Common myeloid progenitor, CD34-positive (primary cell): ENCODE measurements around the gene IQGAP2.

Source experiments
- CTCF ChIA-PET: fragments of 350-600 bp; sonication (Branson Sonifier 250); formaldehyde crosslinking; loops from one replicate; lab custom pipeline; 2021; ENCODE audit warnings: antibody characterized with exemption; lab: Charles Lee
- POLR2A ChIA-PET: fragments of 350-600 bp; sonication (Branson Sonifier 250); formaldehyde crosslinking; loops from one replicate; lab custom pipeline; 2021; ENCODE audit warnings: antibody characterized with exemption; lab: Charles Lee
- DNase-seq, 3 donors: peaks; one replicate each; pipeline versions ENCODE4 v3.0.0 to v3.0.0-alpha.2; 2013
- H3K27ac ChIP-seq, 2 experiments: 1 replicate in 1 of 2; 2 replicates in 1 of 2; pipeline ENCODE4 v1.7.0; 2013; ENCODE audit warnings: inconsistent platforms in 2 of 2, low read length in 2 of 2, mild to moderate bottlenecking in 2 of 2, low read depth in 1 of 2, moderate library complexity in 1 of 2; ENCODE audit not compliant: severe bottlenecking in 2 of 2, insufficient read depth in 1 of 2, poor library complexity in 1 of 2
- H3K27me3 ChIP-seq, 5 experiments: replicated peaks in 2 of 5; 1 replicate in 3 of 5; 2 replicates in 2 of 5; pipeline versions ENCODE4 v1.6.1 to v1.7.0; 2013; ENCODE audit warnings: low read length in 4 of 5, mild to moderate bottlenecking in 2 of 5, moderate library complexity in 2 of 5, inconsistent platforms in 1 of 5; ENCODE audit not compliant: insufficient read depth in 5 of 5, control insufficient read depth in 4 of 5
- H3K36me3 ChIP-seq, 4 experiments: 1 replicate in 2 of 4; 2 replicates in 2 of 4; pipeline versions ENCODE4 v1.6.1 to v1.7.0; 2013; ENCODE audit warnings: low read length in 3 of 4, control low read depth in 1 of 4, mild to moderate bottlenecking in 1 of 4; ENCODE audit not compliant: control insufficient read depth in 4 of 4, insufficient read depth in 4 of 4
- H3K4me1 ChIP-seq, 4 experiments: 1 replicate in 3 of 4; 2 replicates in 1 of 4; pipeline versions ENCODE4 v1.6.1 to v1.7.1; 2013; ENCODE audit warnings: low read length in 3 of 4, mild to moderate bottlenecking in 3 of 4, control low read depth in 1 of 4, inconsistent platforms in 1 of 4, moderate library complexity in 1 of 4; ENCODE audit not compliant: control insufficient read depth in 4 of 4, insufficient read depth in 4 of 4; ENCODE audit errors: control extremely low read depth in 1 of 4
- H3K4me3 ChIP-seq, 7 experiments: 1 replicate in 4 of 7; 2 replicates in 3 of 7; pipeline versions ENCODE4 v1.5.1 to v1.7.0; 2013; ENCODE audit warnings: mild to moderate bottlenecking in 7 of 7, low read length in 6 of 7, moderate library complexity in 6 of 7, inconsistent platforms in 2 of 7, low read depth in 2 of 7, control low read depth in 1 of 7; ENCODE audit not compliant: insufficient read depth in 4 of 7, control insufficient read depth in 1 of 7; ENCODE audit errors: extremely low read depth in 1 of 7
- H3K9me3 ChIP-seq, 5 experiments: 1 replicate in 4 of 5; 2 replicates in 1 of 5; pipeline versions ENCODE4 v1.6.1 to v1.7.1; 2013; ENCODE audit warnings: low read length in 4 of 5, mild to moderate bottlenecking in 2 of 5, inconsistent platforms in 1 of 5, low read depth in 1 of 5, moderate library complexity in 1 of 5; ENCODE audit not compliant: control insufficient read depth in 4 of 5, insufficient read depth in 2 of 5; ENCODE audit errors: control extremely low read depth in 1 of 5
- WGBS: methylation state at CpG from one replicate; pipeline ENCODE4 v1.1.5; 2013; ENCODE audit not compliant: insufficient coverage; 5-methylcytosine and 5-hydroxymethylcytosine counted together

IQGAP2 gene

GRCh38 chr5:76494201-76494600, 91.1 kb downstream of the IQGAP2 start:
- H3K4me1 ChIP-seq = peaks cover 0 to 37% (median 9%) of the 10 kb centered on the region in 4 experiments
- H3K4me3 ChIP-seq = no peak overlapping the region
- H3K9me3 ChIP-seq = no peaks in the 10 kb centered on the region
- peaks cover 2 to 16% (median 6%) of the 10 kb centered on the region in 4 experiments for H3K36me3 ChIP-seq
- no peak for DNase-seq
- no peak overlapping the region for H3K27ac ChIP-seq
- no peaks in the 10 kb centered on the region for H3K27me3 ChIP-seq
- WGBS = 100% methylated on average over 2 of the region's 4 CpGs
- ChIA-PET POLR2A (no interaction called here), CTCF (interaction anchor here (2.5 kb wide), 1 partner anchor 11 kb away, joined by 12 read pairs; no protein-coding TSS in a partner anchor)

- H3K27me3 ChIP-seq = no peaks in the 10 kb centered on the region
- DNase-seq = no peak
- H3K4me3 ChIP-seq = no peak overlapping the region
- no CpG with 5 or more reads among the region's 4 CpGs for WGBS
- CTCF ChIA-PET = interaction anchor here (0.9 to 2.5 kb wide), 6 partner anchors 9 to 47 kb away, joined by 3 to 13 read pairs (median 6); no protein-coding TSS in a partner anchor
- no peaks in the 10 kb centered on the region for H3K9me3 ChIP-seq
- POLR2A ChIA-PET = interaction anchor here (0.6 to 1.2 kb wide), 2 partner anchors 8 to 43 kb away, joined by 3 to 5 read pairs; no protein-coding TSS in a partner anchor
- no peak overlapping the region for H3K27ac ChIP-seq
- peaks cover 2 to 12% (median 6%) of the 10 kb centered on the region in 4 experiments for H3K36me3 ChIP-seq
- peaks cover 0 to 28% (median 9%) of the 10 kb centered on the region in 4 experiments for H3K4me1 ChIP-seq
These were observed 92.8 kb downstream of the IQGAP2 start for GRCh38 chr5:76495870-76496269.

- H3K9me3 ChIP-seq = no peaks in the 10 kb centered on the region
- no peaks in the 10 kb centered on the region for H3K27me3 ChIP-seq
- DNase-seq = no peak
- 100% methylated on average over 1 of the region's 4 CpGs for WGBS
- H3K27ac ChIP-seq = no peak overlapping the region
- CTCF ChIA-PET = interaction anchor here (1.0 to 2.3 kb wide), 5 partner anchors 13 to 81 kb away, joined by 3 to 13 read pairs (median 4); no protein-coding TSS in a partner anchor
- H3K4me3 ChIP-seq = no peak overlapping the region
- peaks cover 0 to 23% (median 9%) of the 10 kb centered on the region in 4 experiments for H3K4me1 ChIP-seq
- POLR2A ChIA-PET = no interaction called here
- H3K36me3 ChIP-seq = peaks cover 2 to 8% (median 6%) of the 10 kb centered on the region in 4 experiments
These were observed 94.0 kb downstream of the IQGAP2 start for GRCh38 chr5:76497065-76497460.

DNA sequence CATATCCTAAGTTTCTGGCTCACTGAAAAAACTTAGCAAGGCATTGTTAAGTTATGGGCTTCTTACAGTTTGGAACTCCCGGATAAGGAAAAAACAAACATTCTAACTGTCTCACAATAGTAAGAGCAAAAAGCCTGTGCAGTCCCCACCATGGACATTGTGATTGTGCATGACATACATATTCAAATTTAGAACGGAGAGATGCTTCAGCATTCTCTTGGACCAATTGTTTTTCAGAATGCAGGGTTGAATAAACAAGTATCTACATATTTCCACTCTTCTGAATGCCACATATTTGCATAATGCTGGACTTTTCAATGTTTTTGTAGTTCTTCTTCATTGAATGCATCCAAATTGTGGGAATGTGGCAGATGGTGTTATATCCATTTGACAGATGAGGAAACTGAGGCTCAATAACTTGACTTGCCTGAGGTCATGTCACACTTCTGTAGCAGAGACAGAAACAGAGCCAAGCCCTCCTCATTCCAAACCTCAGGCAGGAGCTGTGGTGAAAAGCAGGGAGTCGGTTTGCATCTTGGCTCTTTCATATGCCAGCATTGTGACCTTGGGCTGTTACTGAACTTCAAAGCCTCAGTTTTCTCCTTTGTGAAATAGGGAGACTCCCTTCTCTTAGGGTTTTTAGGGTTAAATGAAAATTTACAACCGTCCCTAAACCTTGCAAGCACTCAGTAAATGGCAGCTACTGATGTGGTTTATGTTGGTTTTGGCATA, 95.1 kb downstream of the IQGAP2 start:
- Histone ChIP-seq H3K27ac (no peak overlapping the region), H3K9me3 (no peaks in the 10 kb centered on the region), H3K27me3 (no peaks in the 10 kb centered on the region), H3K4me3 (no peak overlapping the region), H3K36me3 (peaks cover 2 to 7% (median 5%) of the 10 kb centered on the region in 4 experiments), H3K4me1 (peaks cover 0 to 23% (median 9%) of the 10 kb centered on the region in 4 experiments)
- 100% methylated on average over 3 of the region's 4 CpGs for WGBS
- ChIA-PET CTCF (interaction anchor here (1.0 to 2.3 kb wide), 4 partner anchors 13 to 82 kb away, joined by 4 to 13 read pairs (median 5); no protein-coding TSS in a partner anchor), POLR2A (no interaction called here)
- no peak for DNase-seq

DNA sequence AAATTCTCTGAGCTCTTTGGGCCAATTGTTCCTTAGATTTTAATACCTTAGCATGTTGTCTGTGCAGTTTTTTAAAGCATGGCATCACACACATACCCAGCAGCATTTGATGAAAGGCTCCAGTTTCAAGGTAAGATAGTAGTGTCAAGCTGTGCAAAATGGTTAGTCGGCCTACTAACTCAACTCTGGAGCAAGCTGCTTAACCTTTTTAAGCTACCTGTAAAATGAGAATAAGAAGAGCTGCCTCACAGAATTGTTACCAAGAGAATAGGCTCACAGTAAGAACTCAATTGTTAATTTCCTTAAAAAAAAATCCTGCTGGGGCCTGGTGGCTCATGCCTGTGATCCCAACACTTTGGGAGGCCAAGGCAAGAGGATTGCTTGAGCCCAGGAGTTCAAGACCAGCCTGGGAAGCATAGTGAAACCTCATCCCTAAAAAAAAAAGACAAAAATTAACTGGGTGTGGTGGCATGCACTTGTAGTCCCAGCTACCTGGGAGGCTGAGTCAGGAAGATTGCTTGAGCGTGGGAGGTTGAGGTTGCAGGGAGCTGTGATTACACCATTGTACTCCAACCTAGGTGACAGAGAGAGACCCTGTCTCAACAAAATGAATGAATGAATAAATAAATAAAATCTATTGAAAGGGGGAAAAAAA, 96.5 kb downstream of the IQGAP2 start:
- H3K9me3 ChIP-seq = no peaks in the 10 kb centered on the region
- 88% methylated on average over 1 of the region's 2 CpGs for WGBS
- no peak for DNase-seq
- no peak overlapping the region for H3K4me3 ChIP-seq
- no peaks in the 10 kb centered on the region for H3K27me3 ChIP-seq
- peaks cover 2 to 11% (median 4%) of the 10 kb centered on the region in 4 experiments for H3K36me3 ChIP-seq
- peaks cover 0 to 30% (median 10%) of the 10 kb centered on the region in 4 experiments for H3K4me1 ChIP-seq
- POLR2A ChIA-PET = interaction anchor here (0.7 kb wide), 1 partner anchor 70 kb away, joined by 3 read pairs; no protein-coding TSS in a partner anchor
- CTCF ChIA-PET = interaction anchor here (0.8 to 2.5 kb wide), 6 partner anchors 12 to 96 kb away, joined by 3 to 9 read pairs (median 4); no protein-coding TSS in a partner anchor
- no peak overlapping the region for H3K27ac ChIP-seq

DNA sequence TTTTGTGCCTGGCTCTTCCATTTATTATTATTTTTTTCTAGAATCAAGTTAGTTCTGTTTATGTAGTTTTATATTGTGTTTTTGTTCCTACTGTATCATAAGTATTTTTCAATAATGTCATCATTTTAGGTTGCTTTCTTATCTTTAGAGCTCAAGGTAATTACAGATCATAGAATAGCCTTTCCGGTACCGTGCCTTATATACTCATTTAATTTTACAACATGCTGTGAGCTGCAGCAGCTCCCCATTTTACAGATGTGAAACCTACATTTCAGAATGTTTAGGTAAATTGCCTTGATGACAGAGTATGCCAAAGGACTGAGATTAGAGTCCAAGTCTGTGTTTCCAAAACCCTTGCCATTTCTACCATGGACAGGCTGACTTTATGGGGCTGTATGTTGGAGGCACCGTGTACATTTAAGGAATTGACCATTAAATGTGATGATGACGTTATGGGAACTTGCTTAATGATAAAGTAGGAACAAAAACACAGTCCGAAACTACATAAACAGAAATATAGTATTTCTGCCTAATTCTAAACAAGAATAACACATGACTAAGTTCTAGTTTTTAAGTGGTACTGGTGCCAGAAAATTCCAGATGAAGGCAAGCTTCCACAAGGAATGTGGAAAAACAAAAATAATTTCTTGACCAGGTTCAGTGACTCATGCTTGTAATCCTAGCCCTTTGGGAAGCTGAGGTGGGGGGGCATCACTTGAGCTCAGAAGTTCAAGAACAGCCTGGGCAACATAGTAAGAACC, 97.7 kb downstream of the IQGAP2 start:
- Histone ChIP-seq H3K27ac (peak overlapping the region in 1 of 2 experiments; percentile 45), H3K4me1 (peaks cover 4 to 33% (median 14%) of the 10 kb centered on the region in 4 experiments), H3K36me3 (peaks cover 3 to 11% (median 8%) of the 10 kb centered on the region in 4 experiments), H3K9me3 (no peaks in the 10 kb centered on the region), H3K27me3 (no peaks in the 10 kb centered on the region), H3K4me3 (no peak overlapping the region)
- POLR2A ChIA-PET = interaction anchor here (0.5 kb wide), 1 partner anchor 16 kb away, joined by 3 read pairs; no protein-coding TSS in a partner anchor
- WGBS = 100% methylated on average over 1 of the region's 5 CpGs
- CTCF ChIA-PET = interaction anchor here (0.6 to 2.5 kb wide), 6 partner anchors 9 to 324 kb away, joined by 3 to 9 read pairs (median 3); no protein-coding TSS in a partner anchor
- no peak for DNase-seq
